KMS-11 (cell line): Measurements from ENCODE around the gene CLCNKA.
"Not testable (repeated sequence)": the region's sequence is repeated elsewhere in the genome, so short reads cannot be mapped to it uniquely, and the experiment has no call there.

ENCODE experiments used
- H2AFZ ChIP-seq: fragments of 200-600 bp; sonication (generic); 2 replicates; pipeline ENCODE4 v1.6.1; 2016; ENCODE audit warnings: antibody characterized with exemption, mixed run types, low read depth
- H3K27ac ChIP-seq: fragments of 200-600 bp; sonication (generic); 2 replicates; pipeline ENCODE4 v1.6.1; 2016; ENCODE audit warnings: mild to moderate bottlenecking, mixed run types
- H3K27me3 ChIP-seq: fragments of 200-600 bp; sonication (generic); 2 replicates; pipeline ENCODE4 v1.6.1; 2017; ENCODE audit warnings: mild to moderate bottlenecking, low read depth, mixed run types, moderate library complexity; ENCODE audit not compliant: insufficient read depth
- H3K36me3 ChIP-seq: fragments of 200-600 bp; sonication (generic); 2 replicates; pipeline ENCODE4 v1.6.1; 2017; ENCODE audit warnings: mild to moderate bottlenecking, mixed run types; ENCODE audit not compliant: insufficient read depth
- H3K4me1 ChIP-seq: fragments of 200-600 bp; sonication (generic); 2 replicates; pipeline ENCODE4 v1.6.1; 2016; ENCODE audit warnings: mild to moderate bottlenecking, low read depth, mixed run types; ENCODE audit not compliant: poor library complexity, severe bottlenecking
- H3K4me2 ChIP-seq: fragments of 200-600 bp; sonication (generic); 2 replicates; pipeline ENCODE4 v1.7.0; 2016; ENCODE audit warnings: mild to moderate bottlenecking, mixed run types
- H3K4me3 ChIP-seq: fragments of 200-600 bp; sonication (generic); IDR thresholded peaks from 2 replicates; pipeline ENCODE4 v1.6.1; 2017; ENCODE audit warnings: low read depth, low read length, mixed read lengths; ENCODE audit not compliant: insufficient read depth
- H3K79me2 ChIP-seq: fragments of 200-600 bp; sonication (generic); 2 replicates; pipeline ENCODE4 v1.6.1; 2016; ENCODE audit warnings: low read depth, mixed run types; ENCODE audit not compliant: insufficient read depth
- H3K9ac ChIP-seq: fragments of 200-600 bp; sonication (generic); 2 replicates; pipeline ENCODE4 v1.6.1; 2016; ENCODE audit warnings: mild to moderate bottlenecking, mixed run types
- H4K20me1 ChIP-seq: fragments of 200-600 bp; sonication (generic); 2 replicates; pipeline ENCODE4 v1.6.1; 2016; ENCODE audit warnings: mild to moderate bottlenecking, mixed run types; ENCODE audit not compliant: insufficient read depth
- CTCF ChIP-seq: fragments of 200-600 bp; sonication (generic); conservative IDR thresholded peaks from 2 replicates; pipeline ENCODE4 v1.6.1; 2017; ENCODE audit warnings: low read depth, mild to moderate bottlenecking, antibody characterized with exemption, low read length, moderate library complexity, mixed read lengths

CLCNKA gene

DNA sequence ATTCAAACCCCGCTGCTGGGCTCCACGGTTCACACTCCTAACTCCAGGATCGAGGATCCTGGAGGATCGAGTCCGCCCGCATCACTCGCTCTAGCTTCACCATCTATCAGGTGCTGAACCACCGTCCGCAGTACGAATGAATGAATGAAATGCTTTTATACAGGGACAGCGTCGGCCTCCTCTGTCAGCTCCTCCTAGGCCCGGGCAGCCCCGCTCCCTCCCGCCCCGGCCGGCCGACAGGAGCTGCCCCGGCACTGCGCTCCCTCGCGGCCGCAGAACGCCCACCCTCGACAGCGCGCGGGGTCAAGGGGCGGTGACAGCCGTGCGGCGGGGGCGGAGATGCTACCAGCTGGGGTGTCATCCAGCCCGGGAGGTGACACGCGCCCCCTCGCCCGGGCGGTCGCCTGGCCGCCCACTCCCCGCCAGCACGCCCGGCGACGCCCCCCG lies 46.5 kb upstream of the CLCNKA start:
- no peak for TF ChIP-seq CTCF
- Histone ChIP-seq H4K20me1 (no peaks in the 10 kb centered on the region), H3K9ac (peak overlapping the region; percentile 57; the same call in 1 of the 2 replicates), H3K4me1 (peaks cover 8% of the 10 kb centered on the region), H3K36me3 (no peaks in the 10 kb centered on the region), H3K4me2 (peak overlapping the region; percentile 99), H3K4me3 (no peak overlapping the region), H3K79me2 (peaks cover 18% of the 10 kb centered on the region; the same call in 1 of the 2 replicates), H2AFZ (peak overlapping the region; percentile 94), H3K27me3 (no peaks in the 10 kb centered on the region), H3K27ac (no peak overlapping the region)

- peak within 1 kb of the TSS; percentile 11; the same call in 1 of the 2 replicates for H3K27ac ChIP-seq
- TF ChIP-seq CTCF = no peak
Measured at GRCh38 chr1:15975805-15976680, 45.8 kb upstream of the CLCNKA start, which contains the start of gene ZBTB17. Gene ZBTB17 (minus strand): TSS chr1:15976101. CDS start chr1:15948495, 27,606 bp downstream.

DNA sequence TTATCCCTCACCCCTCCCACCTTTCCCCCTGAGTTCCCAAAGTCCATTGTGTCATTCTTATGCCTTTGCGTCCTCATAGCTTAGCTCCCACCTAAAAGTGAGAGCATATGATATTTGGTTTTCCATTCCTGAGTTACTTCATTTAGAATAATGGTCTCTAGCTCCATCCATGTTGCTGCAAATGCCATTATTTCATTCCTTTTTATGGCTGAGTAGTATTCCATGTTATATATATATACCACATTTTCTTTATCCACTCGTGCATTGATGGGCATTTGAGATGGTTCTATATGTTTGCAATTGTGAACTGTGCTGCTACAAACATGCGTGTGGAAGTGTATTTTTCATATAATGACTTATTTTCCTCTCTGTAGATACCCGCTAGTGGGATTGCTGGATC lies 43.9 kb upstream of the CLCNKA start:
- H2AFZ ChIP-seq, H3K27me3 ChIP-seq, H3K36me3 ChIP-seq, H3K27ac ChIP-seq, H3K9ac ChIP-seq, H3K4me3 ChIP-seq, H3K4me1 ChIP-seq, H4K20me1 ChIP-seq, H3K4me2 ChIP-seq: not testable (repeated sequence)
- peaks cover 12% of the 10 kb centered on the region; the same call in 1 of the 2 replicates for H3K79me2 ChIP-seq

More at GRCh38 chr1:15975805-15976680, 45.8 kb upstream of the CLCNKA start, which contains the start of gene ZBTB17:
- Histone ChIP-seq H3K4me3 (no peak within 1 kb of the TSS), H3K36me3 (no peaks in the 10 kb centered on the region), H3K4me2 (peak within 1 kb of the TSS; percentile 99), H2AFZ (peak within 1 kb of the TSS; percentile 94), H3K4me1 (peaks cover 8% of the 10 kb centered on the region), H3K27me3 (no peaks in the 10 kb centered on the region), H4K20me1 (no peaks in the 10 kb centered on the region), H3K79me2 (peaks cover 18% of the 10 kb centered on the region; the same call in 1 of the 2 replicates), H3K9ac (peak within 1 kb of the TSS; percentile 57; the same call in 1 of the 2 replicates)

- Histone ChIP-seq H3K9ac (no peak overlapping the region), H3K4me1 (peaks cover 1% of the 10 kb centered on the region), H3K4me3 (no peak overlapping the region), H2AFZ (no peak overlapping the region), H4K20me1 (no peaks in the 10 kb centered on the region), H3K27me3 (no peaks in the 10 kb centered on the region), H3K36me3 (no peaks in the 10 kb centered on the region), H3K27ac (no peak overlapping the region), H3K4me2 (no peak overlapping the region), H3K79me2 (no peaks in the 10 kb centered on the region)
- no peak for TF ChIP-seq CTCF
Measured at GRCh38 chr1:15981679-15982078, 40.2 kb upstream of the CLCNKA start.
